Transverse colon (tissue), 4 donors: Measurements from ENCODE around the gene ARHGAP5. TPM values are rescaled to one million over a fixed set of nuclear protein-coding genes. Genes with fewer than 3 reads are reported as not detected.

Experiments used
- DNase-seq: peaks from one replicate; pipeline ENCODE4 v3.0.0-alpha.2; 2019
- H3K27ac ChIP-seq, 4 donors: fragments of 200-600 bp; sonication (generic); 2 replicates each; pipeline ENCODE4 v1.5.1; 2016 to 2018; ENCODE audit warnings: inconsistent platforms in 4 of 4
- H3K27me3 ChIP-seq: fragments of 200-600 bp; sonication (generic); 2 replicates; pipeline ENCODE4 v1.5.1; 2017; ENCODE audit warnings: inconsistent platforms
- H3K36me3 ChIP-seq, 4 donors: fragments of 200-600 bp; sonication (generic); 2 replicates each; pipeline ENCODE4 v1.5.1; 2017 to 2019; ENCODE audit warnings: inconsistent platforms in 4 of 4
- H3K4me1 ChIP-seq, 4 donors: fragments of 200-600 bp; sonication (generic); 2 replicates each; pipeline ENCODE4 v1.5.1; 2017 to 2020; ENCODE audit warnings: inconsistent platforms in 4 of 4
- H3K4me3 ChIP-seq, 4 donors: fragments of 200-600 bp; sonication (generic); 1 replicate in 1 of 4; 2 replicates in 3 of 4; pipeline versions ENCODE4 v1.5.1 to v1.6.1; 2017 to 2019; ENCODE audit warnings: inconsistent platforms in 4 of 4
- H3K9me3 ChIP-seq, 2 donors: fragments of 200-600 bp; sonication (generic); 2 replicates each; pipeline ENCODE4 v1.5.1; 2017 to 2019; ENCODE audit warnings: inconsistent platforms in 2 of 2
- CTCF ChIP-seq, 5 experiments: fragments of 200-600 bp in 3 of 5; fragments of 450-650 bp in 2 of 5; sonication (generic) in 3 of 5; IDR thresholded peaks; 1 replicate in 2 of 5; 2 replicates in 3 of 5; pipeline ENCODE4 v1.5.1; 2016 to 2017; ENCODE audit warnings: antibody characterized with exemption in 5 of 5, inconsistent platforms in 3 of 5, mild to moderate bottlenecking in 2 of 5, moderate library complexity in 1 of 5
- EP300 ChIP-seq: sonication (generic); formaldehyde crosslinking; IDR thresholded peaks from one replicate; pipeline ENCODE4 v1.6.1; 2017; ENCODE audit warnings: antibody characterized with exemption, low read depth
- POLR2A ChIP-seq: fragments of 450-650 bp; IDR thresholded peaks from one replicate; pipeline ENCODE4 v1.6.1; 2016; ENCODE audit warnings: antibody characterized with exemption, mild to moderate bottlenecking, moderate library complexity
- POLR2AphosphoS5 ChIP-seq, 3 donors: sonication (generic); formaldehyde crosslinking; IDR thresholded peaks; one replicate each; pipeline ENCODE4 v1.6.1; 2016; ENCODE audit warnings: antibody characterized with exemption in 3 of 3
- WGBS, 2 donors: methylation state at CpG; one replicate each; pipeline ENCODE4 v1.1.5; 2018; ENCODE audit warnings: low coverage in 1 of 2; 5-methylcytosine and 5-hydroxymethylcytosine counted together
- in situ Hi-C, 4 donors: fragments of 200-750 bp; cut with MboI; loops; one replicate each; pipeline versions ENCODE4 v1.15.0 to v1.15.1; 2017; ENCODE audit warnings: low sequenced_read_pairs in 3 of 4, low pct_ligation_motif_present in 1 of 4, low pct_unique_long_range_greater_than_20kb in 1 of 4
- intact Hi-C: fragments of 100-400 bp; cut with DNase I; formaldehyde crosslinking; loops from one replicate; pipeline ENCODE4 v1.15.1; 2023; ENCODE audit warnings: low total_unique reads
- total RNA-seq, 4 donors: library from RNA; depleted of rRNA; stranded (reverse); fragments of >200 nt; gene quantifications; one replicate each; pipeline ENCODE4 v1.1.0, GENCODE V29; 2016

The ARHGAP5 gene
- total RNA-seq, 4 donors from 2014 or later = 66.5 to 120 (median 85.3) TPM

DNA sequence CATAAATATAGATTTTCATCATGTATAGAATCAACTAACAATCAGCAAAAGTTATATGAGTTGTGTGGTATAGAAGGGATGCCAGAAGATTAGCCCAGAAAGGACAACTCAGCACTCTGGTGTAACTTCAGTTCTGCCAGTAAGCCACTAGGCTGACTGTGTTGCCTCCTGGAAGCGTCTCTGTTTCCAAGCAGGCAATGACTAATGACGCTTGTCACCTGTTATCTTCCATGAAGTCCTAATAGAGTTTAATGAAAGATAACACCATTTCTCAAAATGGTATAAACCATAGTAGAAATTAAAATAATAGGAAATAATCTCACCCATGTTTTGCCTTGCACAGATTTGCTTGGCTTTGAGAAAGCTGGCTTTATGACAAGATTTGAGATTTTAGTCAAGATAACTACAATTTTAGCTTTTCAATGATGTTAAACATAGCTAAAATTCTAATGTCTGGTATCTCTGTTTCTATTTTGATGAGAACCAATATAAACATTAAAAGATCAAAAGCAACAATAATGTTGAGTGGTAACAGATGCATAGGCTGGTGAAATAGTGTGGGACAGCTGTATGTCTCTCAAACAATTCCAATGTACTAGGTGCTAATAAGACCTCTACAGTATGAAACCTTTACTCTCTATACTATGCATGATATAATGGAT lies 115.7 kb downstream of the ARHGAP5 start:
- Histone ChIP-seq H3K27ac (no peak overlapping the region), H3K9me3 (no peaks in the 10 kb centered on the region), H3K36me3 (no peaks in the 10 kb centered on the region), H3K4me1 (peaks cover 0 to 7% (median 0%) of the 10 kb centered on the region in 4 donors), H3K4me3 (no peak overlapping the region), H3K27me3 (no peaks in the 10 kb centered on the region)
- DNase-seq = no peak
- in situ Hi-C loops = no loop called here
- TF ChIP-seq POLR2A (no peak), EP300 (no peak), POLR2AphosphoS5 (IDR thresholded peaks at IDR 0.05) (no peak), CTCF (IDR thresholded peaks at IDR 0.05) (no peak)
- 82% methylated on average over 2 of the region's 2 CpGs; no CpG with 5 or more reads in 1 of the 2 donors for WGBS, 2 donors
- intact Hi-C loops = no loop called here

DNA sequence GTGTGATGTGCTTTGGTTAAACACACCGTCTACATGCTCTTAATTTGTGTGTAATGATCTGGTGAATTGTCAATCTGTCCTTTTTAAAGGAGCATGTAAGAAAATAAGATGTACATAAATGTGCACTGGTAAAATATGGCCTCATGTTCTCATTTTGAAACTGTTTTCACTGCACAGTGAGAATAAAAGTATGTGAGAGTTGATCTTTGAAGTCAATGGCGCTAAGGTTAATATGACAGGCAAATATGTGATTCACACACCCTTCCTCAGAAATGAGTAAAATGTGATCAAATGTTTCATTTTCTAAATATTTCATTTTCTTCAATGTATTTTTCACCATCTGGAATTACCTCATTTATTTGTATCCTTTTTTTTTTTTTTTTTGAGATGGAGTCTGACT lies 116.4 kb downstream of the ARHGAP5 start:
- Histone ChIP-seq H3K27ac (no peak overlapping the region), H3K4me1 (peaks cover 0 to 7% (median 0%) of the 10 kb centered on the region in 4 donors), H3K9me3 (no peaks in the 10 kb centered on the region), H3K36me3 (no peaks in the 10 kb centered on the region), H3K4me3 (no peak overlapping the region), H3K27me3 (no peaks in the 10 kb centered on the region)
- TF ChIP-seq POLR2AphosphoS5 (IDR thresholded peaks at IDR 0.05) = no peak
- no peak for TF ChIP-seq CTCF (IDR thresholded peaks at IDR 0.05)
- no peak for TF ChIP-seq EP300
- no peak for TF ChIP-seq POLR2A
- WGBS, 2 donors = 84 to 88% methylated on average over 2 of the region's 2 CpGs
- intact Hi-C loops (no loop called here), in situ Hi-C loops (no loop called here)
- no peak for DNase-seq

DNA sequence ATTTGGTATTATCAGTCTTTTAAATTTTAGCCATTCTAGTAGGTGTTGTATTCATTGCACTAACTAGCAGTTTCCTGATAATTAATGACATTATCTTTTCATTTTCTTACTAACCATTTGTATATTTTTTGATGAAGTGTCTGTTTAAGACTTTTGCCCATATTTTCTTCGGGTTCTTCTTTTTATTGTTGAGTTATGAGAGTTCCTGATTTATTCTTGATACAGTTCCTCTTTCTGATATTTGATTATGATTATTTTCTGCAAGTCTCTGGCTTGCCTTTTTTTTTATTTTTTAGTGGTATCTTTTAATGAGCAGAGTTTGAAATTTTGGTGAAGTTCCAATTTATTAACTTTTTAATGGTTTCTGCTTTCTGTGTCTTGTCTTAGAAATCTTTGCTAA lies 118.5 kb downstream of the ARHGAP5 start:
- Histone ChIP-seq H3K9me3 (no peaks in the 10 kb centered on the region), H3K36me3 (no peaks in the 10 kb centered on the region), H3K27me3 (no peaks in the 10 kb centered on the region), H3K27ac (no peak overlapping the region), H3K4me1 (peaks cover 0 to 7% (median 2%) of the 10 kb centered on the region in 4 donors), H3K4me3 (no peak overlapping the region)
- in situ Hi-C loops (no loop called here), intact Hi-C loops (no loop called here)
- TF ChIP-seq EP300 (no peak), POLR2A (no peak), CTCF (IDR thresholded peaks at IDR 0.05) (no peak), POLR2AphosphoS5 (IDR thresholded peaks at IDR 0.05) (no peak)
- WGBS, 2 donors = 17 to 45% methylated on average over 1 of the region's 1 CpG
- no peak for DNase-seq

- peaks cover 0 to 19% (median 14%) of the 10 kb centered on the region in 4 donors for H3K4me1 ChIP-seq
- DNase-seq = no peak
- 60 to 67% methylated on average over 1 of the region's 1 CpG for WGBS, 2 donors
- no peaks in the 10 kb centered on the region for H3K27me3 ChIP-seq
- intact Hi-C loops (no loop called here), in situ Hi-C loops (no loop called here)
- no peak overlapping the region for H3K4me3 ChIP-seq
- no peak overlapping the region for H3K27ac ChIP-seq
- no peaks in the 10 kb centered on the region for H3K9me3 ChIP-seq
- TF ChIP-seq POLR2AphosphoS5 (IDR thresholded peaks at IDR 0.05) (no peak), POLR2A (no peak), EP300 (no peak), CTCF (IDR thresholded peaks at IDR 0.05) (no peak)
- no peaks in the 10 kb centered on the region for H3K36me3 ChIP-seq
Measured at GRCh38 chr14:32197919-32198318, 120.8 kb downstream of the ARHGAP5 start.
